GM18502 (cell line): ENCODE results near the gene EXOC2.
"Not testable (repeated sequence)": the region's sequence is repeated elsewhere in the genome, so short reads cannot be mapped to it uniquely, and the experiment has no call there.

Experiments
- ATAC-seq: cut with Tn5 transposase; IDR thresholded peaks from one replicate; pipeline ENCODE4 v1.9.1; 2021; ENCODE audit warnings: mild to moderate bottlenecking; ENCODE audit not compliant: unreplicated experiment, poor library complexity

The EXOC2 gene

DNA sequence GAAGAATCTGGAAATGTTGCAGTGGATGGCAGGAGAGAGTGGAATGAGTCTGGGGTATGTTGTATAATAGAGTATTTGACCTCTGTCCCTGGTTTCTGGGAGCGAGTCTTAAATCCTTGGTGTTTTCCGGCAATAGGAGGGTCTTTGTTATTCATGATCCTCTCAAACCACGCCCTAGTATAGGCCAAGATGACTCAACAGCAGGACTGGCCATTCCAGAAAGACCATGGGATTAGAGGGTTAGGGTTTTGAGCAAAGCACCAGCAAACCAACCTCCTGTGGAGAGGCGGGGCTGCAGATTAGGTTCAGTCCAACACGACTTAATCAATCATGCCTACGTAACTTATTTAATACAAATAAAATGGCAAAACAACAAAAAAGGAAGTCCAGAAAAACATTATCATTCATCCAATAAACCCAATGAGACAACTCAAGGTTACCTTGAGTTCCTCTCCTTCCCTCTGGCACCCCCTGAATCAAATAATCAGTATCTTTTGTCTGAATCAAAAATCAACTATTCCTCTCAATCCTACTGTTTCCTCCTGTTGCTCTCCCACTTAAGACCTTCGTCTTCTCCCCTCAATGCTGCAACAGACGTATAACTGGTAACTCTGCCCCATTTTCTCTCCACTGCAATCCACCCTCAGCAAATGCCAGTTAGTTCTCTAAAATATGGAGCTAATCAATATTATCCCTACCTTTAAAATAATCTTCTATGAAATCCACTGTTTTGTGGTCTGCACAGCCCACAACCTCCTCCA is 51.5 kb downstream of the EXOC2 start:
- no peak for ATAC-seq

DNA sequence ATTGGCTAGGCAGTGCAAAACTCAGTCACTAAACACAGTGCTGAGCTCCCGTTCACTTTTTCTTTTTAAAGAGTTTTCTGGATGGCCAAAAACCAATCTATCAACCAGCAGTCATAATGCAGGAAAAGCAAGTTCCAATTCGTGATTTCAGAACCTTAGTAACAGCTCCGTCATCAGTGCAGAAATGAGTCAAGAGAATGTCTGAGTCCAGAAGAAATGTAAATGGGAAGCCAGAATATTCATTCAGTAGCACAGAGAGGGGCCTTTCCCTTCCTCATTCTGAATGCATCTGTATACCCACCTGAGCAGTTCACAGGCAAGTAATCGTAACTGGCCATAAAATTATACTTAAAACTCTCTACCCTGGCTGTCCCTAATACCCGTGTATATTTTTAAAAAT is 56.5 kb downstream of the EXOC2 start:
- peak; percentile 79 for ATAC-seq

DNA sequence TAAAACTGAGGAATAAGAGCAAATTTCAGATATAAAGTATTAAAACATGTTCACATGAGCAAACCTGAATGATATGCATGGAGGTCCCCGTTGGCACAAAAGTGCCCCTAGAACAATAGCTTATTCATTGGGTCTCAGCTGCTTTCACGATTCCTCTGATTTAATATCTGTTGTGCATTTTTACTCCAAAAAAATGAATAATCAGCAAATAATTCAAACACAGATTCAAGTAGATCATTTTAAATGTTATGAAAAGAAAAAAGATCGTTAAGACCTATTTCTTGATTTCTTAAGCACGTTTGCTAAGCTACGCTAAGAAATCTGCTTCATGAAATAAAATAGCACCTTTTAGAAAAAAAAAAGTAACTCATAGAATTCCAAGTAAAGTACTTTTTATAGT is 57.7 kb downstream of the EXOC2 start:
- ATAC-seq, result no peak

DNA sequence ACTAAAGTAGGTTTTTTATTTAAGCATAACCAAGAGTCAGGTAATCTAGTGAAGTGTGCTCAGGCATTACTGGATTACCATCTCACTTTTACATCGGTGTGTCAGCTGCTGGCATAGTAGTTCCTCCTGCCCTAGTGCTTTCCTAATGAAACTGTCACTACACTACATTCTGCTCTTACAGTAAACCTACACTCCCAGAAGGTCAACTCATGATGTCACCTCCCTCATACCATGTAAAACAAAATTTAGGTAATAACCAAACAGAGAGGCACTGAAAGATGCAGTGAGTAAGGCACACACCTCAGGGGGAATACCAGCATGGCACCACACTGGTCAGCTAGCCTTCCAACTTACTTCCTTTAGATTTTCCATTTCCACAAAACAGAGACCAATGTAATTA is 59.3 kb downstream of the EXOC2 start:
- no peak for ATAC-seq

DNA sequence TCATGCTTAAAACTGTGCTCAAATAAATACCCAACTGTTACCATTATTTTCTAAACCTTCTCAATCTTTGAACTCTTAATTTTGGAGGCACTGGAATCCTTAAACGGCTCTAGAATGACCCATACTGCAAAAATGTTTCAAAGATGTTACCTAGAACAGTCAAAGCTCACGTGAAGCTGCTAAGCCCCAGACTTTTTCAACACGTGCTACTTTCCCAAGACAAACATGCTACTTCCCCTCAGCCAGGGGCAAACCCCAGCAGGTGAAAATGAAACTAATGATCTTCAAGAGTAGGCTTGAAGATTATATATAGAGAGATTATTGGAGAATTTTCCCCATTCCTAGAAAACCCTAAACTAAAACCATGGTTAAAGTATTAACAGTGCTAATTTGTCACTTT is 64.2 kb downstream of the EXOC2 start:
- ATAC-seq, result no peak

DNA sequence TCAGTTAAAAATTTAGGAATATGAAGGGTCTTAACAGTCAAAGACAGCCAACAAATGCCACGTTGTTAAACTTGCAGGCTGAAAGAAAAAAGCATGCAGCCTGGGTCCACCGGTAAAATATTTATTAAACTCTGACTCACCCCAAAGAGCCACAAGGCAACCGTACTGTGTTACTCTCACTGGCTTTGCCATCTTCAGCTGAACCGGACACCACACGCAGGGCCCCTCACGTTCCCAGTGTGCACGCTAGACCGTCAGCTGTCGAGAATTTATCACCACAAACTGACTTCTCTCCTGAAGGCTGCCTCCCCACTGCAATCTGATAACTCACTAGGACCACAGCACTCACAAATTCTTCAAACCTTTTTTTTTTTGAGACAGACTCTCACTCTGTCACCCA is 66.7 kb downstream of the EXOC2 start:
- no peak for ATAC-seq

DNA sequence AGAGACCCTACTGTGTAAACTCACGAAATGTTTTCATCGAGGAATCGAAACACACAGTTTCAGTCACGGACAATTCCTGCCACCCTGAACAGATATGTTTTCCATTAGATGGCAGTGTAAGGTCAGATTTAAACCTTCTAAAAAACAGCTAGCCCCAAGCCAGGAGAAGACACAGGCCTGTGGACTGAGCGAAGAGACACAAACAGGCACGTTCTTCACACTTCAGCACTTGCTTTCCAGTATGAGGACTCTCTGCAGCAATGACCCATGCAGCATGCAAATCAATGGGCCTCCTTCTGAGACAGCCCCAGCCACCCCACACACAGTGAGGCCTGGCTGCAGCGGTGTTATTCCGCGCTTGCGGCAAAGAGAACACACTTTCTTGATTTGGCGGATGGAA is 68.0 kb downstream of the EXOC2 start:
- no peak for ATAC-seq

DNA sequence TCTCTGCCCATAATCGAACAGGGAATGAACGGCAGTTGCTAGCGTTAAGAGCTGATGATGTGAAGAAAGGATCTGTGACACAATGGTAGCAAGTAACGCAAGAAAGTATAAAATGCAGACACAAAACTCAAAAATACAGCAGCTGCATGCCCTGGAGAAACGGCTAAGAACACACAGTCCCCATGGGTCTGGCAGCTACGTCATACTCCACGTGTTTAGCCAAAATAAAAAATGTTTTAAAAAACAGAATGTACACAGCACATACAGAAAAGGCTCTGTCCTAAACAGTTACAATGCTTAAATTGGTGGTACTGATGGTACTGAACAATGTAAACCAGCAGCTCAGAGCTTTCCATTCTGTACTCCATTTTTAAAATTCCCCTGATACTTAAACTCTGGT is 70.5 kb downstream of the EXOC2 start:
- no peak for ATAC-seq

DNA sequence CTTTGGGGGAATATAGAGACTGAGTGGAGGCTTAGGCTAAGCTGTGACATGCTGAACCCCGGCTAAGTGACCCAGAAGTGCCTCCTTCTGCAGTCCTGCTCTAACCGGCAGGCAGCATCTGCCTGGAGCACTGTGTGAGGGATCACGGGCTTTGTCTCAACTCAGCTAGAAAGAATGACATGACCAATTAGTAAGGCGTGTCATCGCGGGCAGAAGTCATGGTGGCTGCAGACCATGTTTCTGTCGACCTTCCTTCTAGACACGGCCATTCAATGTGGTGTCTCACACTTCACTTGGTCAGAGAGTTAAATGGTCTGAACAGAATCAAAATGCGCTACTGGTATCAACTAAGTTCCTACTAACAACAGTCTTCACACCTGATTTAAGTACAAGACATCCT is 71.0 kb downstream of the EXOC2 start:
- ATAC-seq, result no peak

DNA sequence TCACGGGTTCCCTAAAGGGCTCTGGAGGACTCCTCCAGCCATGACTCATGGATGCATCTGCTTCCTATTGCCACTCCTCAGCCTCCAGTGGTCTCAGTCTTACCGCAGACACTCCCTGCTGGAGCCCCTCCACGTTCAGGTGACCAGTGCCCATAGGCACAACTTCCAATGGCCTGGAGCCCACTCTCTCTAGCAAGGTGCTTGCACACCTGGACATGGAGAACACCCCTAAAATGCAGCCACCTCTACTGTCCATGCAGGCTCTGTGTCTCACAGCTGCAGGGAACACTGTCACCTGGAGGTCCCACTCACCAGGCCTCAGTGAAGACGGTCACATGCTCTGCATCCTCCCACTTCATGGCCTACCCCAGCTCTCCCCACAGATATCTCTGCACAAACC is 72.0 kb downstream of the EXOC2 start:
- ATAC-seq, result no peak

DNA sequence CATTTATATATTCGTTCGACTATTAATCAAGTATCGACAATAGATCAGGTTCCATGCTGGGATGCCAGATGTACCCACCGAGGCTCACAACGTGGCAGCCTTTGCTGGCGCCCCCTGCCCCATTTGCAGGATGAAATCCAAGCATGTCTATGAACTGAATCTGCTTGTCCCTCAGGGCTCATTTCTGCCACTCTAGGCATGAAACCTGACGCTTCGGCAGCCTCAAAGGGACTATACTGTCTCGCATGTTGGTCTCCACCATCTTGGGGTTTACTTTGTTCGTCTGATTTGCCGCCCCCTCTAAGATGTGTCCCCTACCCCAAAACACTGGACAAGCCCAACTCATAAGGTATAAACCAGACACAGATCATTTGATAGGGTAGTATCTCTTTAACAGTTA is 72.8 kb downstream of the EXOC2 start:
- no peak for ATAC-seq

DNA sequence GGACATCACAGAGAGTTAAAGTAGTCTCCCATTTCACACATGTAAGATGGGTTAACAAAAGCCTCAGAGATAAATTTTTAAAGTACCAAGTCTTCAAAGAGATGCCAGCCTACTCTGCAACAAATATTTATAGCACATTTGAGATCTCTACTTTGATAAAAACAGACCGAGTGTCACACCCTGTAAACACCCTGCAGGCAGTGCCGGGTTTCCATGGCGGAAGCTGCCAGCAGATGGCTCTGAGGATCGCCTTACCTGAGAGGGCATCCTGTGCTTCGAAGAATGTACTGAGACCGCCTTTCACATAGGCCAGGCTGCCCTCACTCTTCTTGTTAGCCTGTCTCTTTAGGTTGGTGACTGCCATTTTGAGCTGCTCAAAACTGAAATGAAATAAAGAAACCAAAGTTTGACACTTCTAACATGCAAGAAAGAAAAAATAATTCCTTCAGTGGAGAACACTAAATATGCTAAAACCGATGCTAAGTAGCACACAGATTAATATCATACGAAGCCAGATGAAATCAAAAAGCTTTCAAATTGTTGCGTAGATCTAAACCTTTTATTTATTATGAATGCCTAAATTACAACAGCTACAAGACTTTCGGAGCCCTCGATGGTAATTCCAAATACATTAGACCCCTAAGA is 75.4 kb downstream of the EXOC2 start:
- no peak for ATAC-seq

DNA sequence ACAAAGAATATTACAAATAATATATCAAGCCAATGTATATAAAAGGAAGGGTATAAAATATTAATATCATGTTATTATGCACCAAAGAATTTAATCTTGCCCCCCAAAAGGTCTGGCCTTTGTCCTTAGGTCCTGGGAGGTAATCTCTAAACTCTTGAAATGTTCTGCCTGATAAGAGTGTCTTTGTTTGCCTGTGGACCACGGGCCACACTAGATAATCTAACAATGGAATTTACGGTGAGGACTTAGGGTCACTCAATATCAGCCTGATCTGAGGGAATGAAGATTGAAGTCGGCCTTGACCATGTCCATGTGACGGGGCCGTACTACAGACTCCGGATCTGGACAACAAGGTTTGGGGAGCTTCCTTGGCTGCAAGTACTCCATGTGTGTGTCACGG is 79.0 kb downstream of the EXOC2 start:
- ATAC-seq, result no peak

DNA sequence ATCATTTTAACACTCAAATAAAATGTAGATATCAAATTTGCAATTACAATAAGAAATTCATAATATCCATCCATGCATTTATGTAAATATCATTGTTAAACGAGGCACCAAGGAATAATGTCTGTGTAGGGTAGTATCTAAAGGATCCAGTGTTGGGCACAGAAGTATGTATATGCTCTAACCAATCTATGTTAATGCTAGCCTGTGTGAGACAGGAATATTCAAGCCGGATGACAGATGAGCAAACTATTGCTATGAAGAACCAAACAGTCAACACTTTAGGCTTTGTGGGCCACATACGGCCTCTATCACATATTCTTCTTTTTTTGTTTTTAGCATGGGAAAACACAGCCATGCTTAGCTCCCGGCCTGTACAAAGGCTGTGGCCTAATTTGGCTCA is 81.0 kb downstream of the EXOC2 start:
- ATAC-seq, result no peak

DNA sequence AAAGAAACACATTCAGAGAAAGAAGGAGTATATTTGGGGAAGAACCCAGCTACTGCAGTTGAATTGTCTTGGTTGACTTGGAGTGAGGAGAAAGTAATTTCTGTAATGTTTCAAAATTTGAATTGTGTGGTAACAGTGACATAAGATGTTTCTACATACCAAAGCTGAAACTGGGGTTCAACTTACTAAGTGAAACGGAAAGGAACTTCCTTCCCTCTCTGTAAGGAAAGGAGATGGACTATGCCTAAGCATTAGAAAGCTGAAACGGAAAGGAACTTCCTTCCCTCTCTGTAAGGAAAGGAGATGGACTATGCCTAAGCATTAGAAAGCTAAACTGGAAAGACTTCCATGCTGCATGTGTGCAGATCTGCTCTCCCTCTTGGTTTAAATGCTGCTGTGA is 82.1 kb downstream of the EXOC2 start:
- no peak for ATAC-seq

DNA sequence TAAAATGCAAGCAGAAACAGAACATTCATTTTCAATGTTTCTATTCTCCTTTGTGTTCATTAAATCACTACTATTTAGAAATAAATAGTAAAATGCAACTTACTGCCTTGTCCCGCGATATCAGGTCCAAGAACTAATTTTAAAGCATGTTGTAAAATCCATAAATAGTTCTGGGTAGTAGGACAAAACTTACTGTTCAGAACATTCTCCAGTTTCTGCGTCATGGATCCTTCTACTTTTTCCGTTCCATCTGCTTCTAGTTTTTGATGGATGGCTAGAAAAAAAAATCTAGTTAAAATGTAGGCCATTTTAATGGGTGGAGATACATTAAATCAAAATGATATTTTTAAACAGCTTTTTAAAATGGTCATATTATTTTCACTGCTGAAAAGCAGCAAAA is 83.0 kb downstream of the EXOC2 start:
- ATAC-seq, result no peak

DNA sequence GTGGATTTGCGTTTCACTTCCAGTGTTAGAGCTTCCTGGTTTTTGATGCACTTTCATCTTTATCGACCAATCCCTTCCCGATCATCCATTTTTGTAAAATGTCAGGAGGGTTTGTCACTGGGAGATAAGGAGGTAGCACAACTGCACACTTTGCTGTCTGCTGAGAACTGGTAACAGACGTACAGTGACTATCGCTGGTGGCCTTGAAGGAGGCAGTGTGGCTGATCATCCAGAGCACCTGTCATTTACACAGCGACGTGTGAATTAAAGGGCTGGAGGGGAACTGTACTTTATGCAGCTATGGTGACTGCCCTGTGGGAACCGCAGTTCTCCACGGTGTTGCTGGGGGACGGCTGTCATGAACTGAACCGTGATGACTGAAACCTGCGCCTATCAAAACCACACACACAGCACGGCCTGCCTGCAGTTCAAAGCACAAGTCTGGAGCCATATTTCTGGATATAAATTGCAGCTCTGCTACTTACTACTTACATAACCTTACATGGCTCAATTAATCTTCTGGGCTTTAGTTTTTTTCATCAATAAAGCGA is 86.0 kb downstream of the EXOC2 start:
- ATAC-seq, result no peak

DNA sequence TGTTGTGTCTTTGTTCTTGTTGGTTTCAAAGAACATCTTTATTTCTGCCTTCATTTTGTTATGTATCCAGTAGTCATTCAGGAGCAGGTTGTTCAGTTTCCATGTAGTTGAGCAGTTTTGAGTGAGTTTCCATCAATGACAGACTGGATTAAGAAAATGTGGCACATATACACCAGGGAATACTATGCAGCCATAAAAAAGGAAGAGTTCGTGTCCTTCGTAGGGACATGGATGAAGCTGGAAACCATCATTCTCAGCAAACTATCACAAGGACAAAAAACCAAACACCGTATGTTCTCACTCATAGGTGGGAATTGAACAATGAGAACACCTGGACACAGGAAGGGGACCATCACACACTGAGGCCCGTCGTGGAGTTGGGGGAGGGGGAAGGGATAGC is 87.0 kb downstream of the EXOC2 start:
- ATAC-seq, result not testable (repeated sequence)

DNA sequence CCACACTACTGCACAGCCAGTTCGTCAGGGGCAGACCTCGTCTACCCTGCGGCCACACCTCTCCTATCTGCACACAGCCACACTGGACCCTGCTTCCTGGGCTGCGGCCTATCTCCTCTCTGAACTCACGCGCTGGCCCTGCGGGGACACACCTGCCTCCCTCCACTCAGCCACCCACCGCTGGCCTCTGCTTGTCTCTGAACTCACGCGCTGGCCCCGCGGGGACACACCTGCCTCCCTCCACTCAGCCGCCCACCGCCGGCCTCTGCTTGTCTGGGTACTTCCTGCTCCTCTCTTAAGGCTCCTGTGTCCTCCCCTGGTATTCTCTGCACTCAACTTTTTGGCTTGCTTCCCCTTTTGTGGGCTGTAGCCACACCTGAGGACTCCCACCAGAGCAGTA is 88.4 kb downstream of the EXOC2 start:
- ATAC-seq, result no peak

DNA sequence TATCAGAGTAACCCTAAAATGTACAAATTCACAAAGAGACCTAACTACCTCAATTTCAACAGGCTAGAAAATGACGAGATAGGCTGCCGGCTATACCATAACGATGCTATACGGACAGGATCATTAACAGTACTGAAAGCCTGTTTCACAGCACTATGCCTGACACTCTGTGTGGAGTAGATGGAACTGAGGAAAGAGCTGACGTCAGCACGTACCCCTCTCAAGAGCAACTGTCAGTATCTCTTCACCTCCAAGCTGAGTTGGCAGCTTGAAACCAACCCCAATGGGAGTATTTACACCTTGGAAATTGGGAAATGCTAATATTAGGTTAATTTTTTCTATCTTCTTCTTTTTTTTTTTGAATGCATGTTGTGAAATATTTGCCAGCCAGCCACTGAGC is 89.7 kb downstream of the EXOC2 start:
- ATAC-seq, result no peak

DNA sequence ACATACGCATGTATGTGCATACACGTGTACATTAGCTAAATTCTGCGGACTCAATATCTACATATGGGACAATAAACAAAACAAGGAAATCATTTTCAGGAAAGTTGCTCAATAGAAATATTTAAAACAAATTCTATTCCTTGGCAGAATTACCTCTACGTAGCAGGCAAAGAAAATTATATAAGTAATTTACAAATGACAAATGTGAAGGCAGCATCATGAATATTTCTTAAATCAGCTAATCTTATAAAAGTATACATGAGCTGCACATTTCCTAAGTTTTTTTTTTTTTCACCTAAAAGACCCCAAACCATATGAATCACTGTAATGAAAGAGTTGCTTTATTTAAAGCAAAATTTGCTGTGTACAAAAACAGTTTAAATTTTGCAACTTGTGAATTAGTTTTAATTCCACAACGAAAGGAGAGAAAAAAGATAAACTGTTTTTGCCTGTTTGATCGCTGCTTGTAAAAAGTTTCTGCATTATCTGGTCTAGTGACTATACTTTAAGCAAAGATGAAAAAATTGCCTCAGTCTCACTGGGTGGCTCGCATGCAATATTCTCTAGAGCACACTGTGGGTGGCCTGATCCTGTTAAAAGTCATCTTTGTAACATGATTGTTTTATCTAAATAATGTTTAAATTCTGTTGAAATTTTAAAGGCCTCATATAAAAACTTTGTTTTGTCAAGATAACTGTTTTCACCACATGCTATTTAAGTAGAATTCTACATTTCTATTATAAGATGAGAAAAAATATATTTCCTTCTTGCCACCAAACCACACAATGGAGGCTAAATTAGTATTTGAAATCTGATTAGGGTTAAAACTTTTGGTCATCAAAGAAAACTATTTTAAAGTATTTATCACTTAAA is 93.1 kb downstream of the EXOC2 start:
- no peak for ATAC-seq
